GM19324 (cell line): ENCODE data around the gene ROR1.

Source experiments
- ATAC-seq: cut with Tn5 transposase; IDR thresholded peaks from one replicate; pipeline ENCODE4 v1.9.1; 2021; ENCODE audit warnings: mild to moderate bottlenecking, moderate library complexity; ENCODE audit not compliant: unreplicated experiment, low FRiP score

ROR1 gene

GRCh38 chr1:64111787-64112186 lies 338.0 kb downstream of the ROR1 start:
- ATAC-seq, result no peak

GRCh38 chr1:64112281-64112680 lies 338.5 kb downstream of the ROR1 start:
- no peak for ATAC-seq

DNA sequence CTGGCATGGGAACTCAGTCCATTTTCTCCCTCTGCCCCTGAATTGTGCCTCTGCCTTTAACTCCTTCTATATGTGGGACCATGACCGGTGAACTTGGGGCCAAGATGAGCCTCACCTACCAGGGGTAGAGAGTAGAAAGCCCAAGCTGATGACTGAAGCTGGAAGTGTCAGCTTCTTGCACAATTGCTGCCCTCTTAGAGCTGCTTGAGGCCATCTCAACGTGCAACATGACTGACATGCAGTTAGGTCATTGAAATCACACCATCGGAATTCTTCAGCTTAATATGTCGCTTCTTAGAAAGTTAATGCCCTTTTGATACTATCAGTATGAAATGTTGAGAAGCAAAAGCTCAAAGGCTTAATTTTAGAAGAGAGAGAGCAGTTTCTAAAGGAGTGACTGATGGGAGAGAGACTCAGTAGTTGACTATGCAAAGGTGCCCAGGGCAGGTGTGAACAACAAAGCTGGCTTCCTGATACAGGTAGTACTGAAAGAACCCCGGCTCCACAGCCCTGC lies 340.3 kb downstream of the ROR1 start:
- no peak for ATAC-seq

- ATAC-seq, result no peak
Measured at GRCh38 chr1:64116537-64116936, 342.7 kb downstream of the ROR1 start.

DNA sequence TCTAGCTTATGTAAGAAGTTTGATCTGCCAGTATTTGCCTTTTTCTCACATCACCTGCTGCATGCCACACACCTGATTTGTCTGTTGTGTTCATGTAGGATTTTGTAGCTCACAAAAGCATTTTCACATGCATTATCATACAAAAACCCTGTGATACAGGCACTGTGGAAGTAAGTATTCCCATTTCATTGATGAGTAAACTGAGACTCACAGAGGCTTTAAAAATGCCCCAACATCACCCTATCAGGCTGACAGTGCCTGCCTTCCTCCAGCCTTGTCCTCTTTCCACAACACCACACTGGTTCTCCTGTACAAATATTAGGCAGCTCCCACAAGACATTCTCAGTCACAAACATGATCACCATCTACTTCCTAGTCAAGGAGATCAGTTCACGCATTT lies 343.7 kb downstream of the ROR1 start:
- ATAC-seq, result no peak

GRCh38 chr1:64121766-64122385 lies 348.1 kb downstream of the ROR1 start:
- no peak for ATAC-seq

DNA sequence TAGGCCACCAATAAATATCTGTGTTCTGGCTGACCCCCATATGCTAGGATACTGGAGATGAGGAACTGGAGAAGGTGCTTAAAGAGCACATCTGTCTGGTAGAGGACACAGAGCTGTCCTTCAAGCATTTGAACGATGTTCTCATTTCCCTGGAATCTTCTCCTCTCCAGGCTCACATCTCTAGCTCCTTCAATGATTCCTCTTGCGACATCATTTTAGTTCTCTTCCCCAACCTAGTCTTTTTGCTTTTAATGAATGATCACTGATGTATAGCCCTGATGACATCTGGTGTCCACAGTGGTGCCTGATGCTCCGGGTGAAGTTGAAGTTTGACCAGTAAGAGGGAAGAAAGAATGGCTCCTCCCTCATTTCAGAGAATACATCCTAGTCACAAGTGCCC lies 348.8 kb downstream of the ROR1 start:
- no peak for ATAC-seq

GRCh38 chr1:64124704-64125440 lies 351.1 kb downstream of the ROR1 start:
- no peak for ATAC-seq

GRCh38 chr1:64126581-64126980 lies 352.8 kb downstream of the ROR1 start:
- ATAC-seq, result no peak

GRCh38 chr1:64127297-64127696 lies 353.5 kb downstream of the ROR1 start:
- ATAC-seq, result no peak

GRCh38 chr1:64129701-64130100 lies 355.9 kb downstream of the ROR1 start:
- no peak for ATAC-seq

GRCh38 chr1:64131155-64131554 lies 357.3 kb downstream of the ROR1 start:
- ATAC-seq, result no peak

DNA sequence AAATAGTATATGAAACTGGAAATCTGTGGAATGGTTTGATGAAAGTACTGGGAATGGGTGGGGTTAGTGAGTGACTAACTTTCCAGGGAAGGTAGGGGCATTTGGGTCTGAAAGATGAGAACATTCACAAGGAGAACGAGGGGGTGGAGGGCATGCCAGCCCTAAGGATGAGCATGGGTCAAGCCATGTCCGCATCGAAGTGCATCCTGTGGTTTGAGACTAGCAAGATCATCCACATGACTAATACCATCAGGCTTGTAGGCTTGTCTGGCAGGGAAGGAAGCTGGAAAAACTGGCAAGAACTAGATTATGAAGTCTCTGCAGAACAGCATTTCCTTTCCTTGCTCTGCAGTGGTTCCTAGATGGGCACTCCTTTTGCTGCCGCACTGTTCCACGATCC lies 359.2 kb downstream of the ROR1 start:
- no peak for ATAC-seq

- ATAC-seq, result no peak
Measured at GRCh38 chr1:64135462-64136223, 361.8 kb downstream of the ROR1 start.

DNA sequence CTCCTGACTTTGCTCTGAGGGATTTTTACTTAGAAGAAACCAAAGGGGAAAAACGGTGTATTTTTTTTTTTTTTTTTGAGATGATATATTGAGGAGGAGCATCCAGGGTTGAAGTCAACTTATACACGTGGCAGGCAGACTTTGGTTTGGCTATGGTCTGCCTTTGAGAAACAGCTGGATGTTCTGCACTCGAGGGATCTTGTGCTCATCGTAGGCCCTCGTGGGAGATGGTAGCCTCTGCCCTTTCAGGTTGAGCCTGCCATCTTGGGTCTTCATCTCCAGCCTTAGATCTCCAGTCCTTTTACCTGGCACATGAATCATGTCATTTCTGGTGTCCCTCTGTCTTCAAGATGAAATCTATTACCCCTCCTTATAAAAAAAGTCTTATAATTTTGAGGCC lies 362.5 kb downstream of the ROR1 start:
- no peak for ATAC-seq

GRCh38 chr1:64136752-64137411 lies 363.1 kb downstream of the ROR1 start:
- ATAC-seq, result peak; percentile 45

- no peak for ATAC-seq
Measured at GRCh38 chr1:64137412-64137803, 363.6 kb downstream of the ROR1 start.

- no peak for ATAC-seq
Measured at GRCh38 chr1:64139877-64140276, 366.1 kb downstream of the ROR1 start.

- no peak for ATAC-seq
Measured at GRCh38 chr1:64140596-64140995, 366.8 kb downstream of the ROR1 start.

GRCh38 chr1:64147045-64147724 lies 373.4 kb downstream of the ROR1 start:
- no peak for ATAC-seq
